ENCODE results near the gene SPHK1.

Gene SPHK1

GRCh38 chr17:76407509-76407908, 23.1 kb downstream of the SPHK1 start:
- H3K79me2 ChIP-seq (ENCODE audit: insufficient read depth, low read length), result peaks cover 47% of the 10 kb centered on the region; the same call in 1 of the 2 replicates
- H3K9me3 ChIP-seq (ENCODE audit: insufficient read depth, low read depth, low read length), result no peaks in the 10 kb centered on the region
- no peak overlapping the region for H3K9ac ChIP-seq (ENCODE audit: low read depth, low read length, poor library complexity, severe bottlenecking)
- H3K27me3 ChIP-seq (ENCODE audit: insufficient read depth, low read length, poor library complexity, severe bottlenecking), result no peaks in the 10 kb centered on the region
- peaks cover 57% of the 10 kb centered on the region; the same call in 1 of the 2 replicates for H3K36me3 ChIP-seq (ENCODE audit: insufficient read depth, low read length)
- no peak overlapping the region for H3K4me2 ChIP-seq (ENCODE audit: low read depth, low read length, poor library complexity, severe bottlenecking)
- H3K4me1 ChIP-seq (ENCODE audit: insufficient read depth, low read length, poor library complexity, severe bottlenecking), result no peaks in the 10 kb centered on the region
- no peaks in the 10 kb centered on the region for H3F3A ChIP-seq (ENCODE audit: low read depth)
- no peak overlapping the region for H3K4me3 ChIP-seq (ENCODE audit: low read length, poor library complexity, severe bottlenecking)
- peaks cover 13% of the 10 kb centered on the region for H4K20me1 ChIP-seq (ENCODE audit: insufficient read depth, low read length, poor library complexity, severe bottlenecking)
- TF ChIP-seq CTCF (conservative IDR thresholded peaks at IDR 0.05; ENCODE audit: low read length), result no peak
- no peak for TF ChIP-seq EZH2phosphoT487 (IDR thresholded peaks at IDR 0.05; ENCODE audit: borderline replicate concordance)
- no peak overlapping the region for H2AFZ ChIP-seq (ENCODE audit: low read length)
- no peaks in the 10 kb centered on the region for H3K9me2 ChIP-seq (replicated peaks; ENCODE audit: low read depth, low read length)

- no peaks in the 10 kb centered on the region for H3K9me3 ChIP-seq (ENCODE audit: insufficient read depth, low read depth, low read length)
- peaks cover 50% of the 10 kb centered on the region; the same call in 1 of the 2 replicates for H3K79me2 ChIP-seq (ENCODE audit: insufficient read depth, low read length)
- H3K9ac ChIP-seq (ENCODE audit: low read depth, low read length, poor library complexity, severe bottlenecking), result no peak overlapping the region
- H3K4me1 ChIP-seq (ENCODE audit: insufficient read depth, low read length, poor library complexity, severe bottlenecking), result no peaks in the 10 kb centered on the region
- H4K20me1 ChIP-seq (ENCODE audit: insufficient read depth, low read length, poor library complexity, severe bottlenecking), result peaks cover 13% of the 10 kb centered on the region
- no peaks in the 10 kb centered on the region for H3F3A ChIP-seq (ENCODE audit: low read depth)
- H3K4me2 ChIP-seq (ENCODE audit: low read depth, low read length, poor library complexity, severe bottlenecking), result no peak overlapping the region
- H3K4me3 ChIP-seq (ENCODE audit: low read length, poor library complexity, severe bottlenecking), result no peak overlapping the region
- TF ChIP-seq EZH2phosphoT487 (IDR thresholded peaks at IDR 0.05; ENCODE audit: borderline replicate concordance) (no peak), CTCF (conservative IDR thresholded peaks at IDR 0.05; ENCODE audit: low read length) (peak; percentile 92)
- H2AFZ ChIP-seq (ENCODE audit: low read length), result no peak overlapping the region
- no peaks in the 10 kb centered on the region for H3K27me3 ChIP-seq (ENCODE audit: insufficient read depth, low read length, poor library complexity, severe bottlenecking)
- H3K36me3 ChIP-seq (ENCODE audit: insufficient read depth, low read length), result peaks cover 52% of the 10 kb centered on the region; the same call in 1 of the 2 replicates
- no peaks in the 10 kb centered on the region for H3K9me2 ChIP-seq (replicated peaks; ENCODE audit: low read depth, low read length)
Observed at GRCh38 chr17:76408037-76408849, 23.8 kb downstream of the SPHK1 start.

- TF ChIP-seq CTCF (conservative IDR thresholded peaks at IDR 0.05; ENCODE audit: low read length) (no peak), EZH2phosphoT487 (IDR thresholded peaks at IDR 0.05; ENCODE audit: borderline replicate concordance) (no peak)
- H2AFZ ChIP-seq (ENCODE audit: low read length), result no peak overlapping the region
- no peak overlapping the region for H3K4me3 ChIP-seq (ENCODE audit: low read length, poor library complexity, severe bottlenecking)
- no peaks in the 10 kb centered on the region for H3F3A ChIP-seq (ENCODE audit: low read depth)
- H3K9me2 ChIP-seq (replicated peaks; ENCODE audit: low read depth, low read length), result no peaks in the 10 kb centered on the region
- H3K27me3 ChIP-seq (ENCODE audit: insufficient read depth, low read length, poor library complexity, severe bottlenecking), result no peaks in the 10 kb centered on the region
- H3K79me2 ChIP-seq (ENCODE audit: insufficient read depth, low read length), result peaks cover 70% of the 10 kb centered on the region
- no peaks in the 10 kb centered on the region for H3K9me3 ChIP-seq (ENCODE audit: insufficient read depth, low read depth, low read length)
- H3K36me3 ChIP-seq (ENCODE audit: insufficient read depth, low read length), result peaks cover 32% of the 10 kb centered on the region; the same call in 1 of the 2 replicates
- no peak overlapping the region for H3K9ac ChIP-seq (ENCODE audit: low read depth, low read length, poor library complexity, severe bottlenecking)
- peaks cover 20% of the 10 kb centered on the region for H4K20me1 ChIP-seq (ENCODE audit: insufficient read depth, low read length, poor library complexity, severe bottlenecking)
- H3K4me1 ChIP-seq (ENCODE audit: insufficient read depth, low read length, poor library complexity, severe bottlenecking), result no peaks in the 10 kb centered on the region
- no peak overlapping the region for H3K4me2 ChIP-seq (ENCODE audit: low read depth, low read length, poor library complexity, severe bottlenecking)
Observed at GRCh38 chr17:76410328-76410965, 26.0 kb downstream of the SPHK1 start.
